Measurements from ENCODE around the gene OMG. TPM values are rescaled to one million over a fixed set of nuclear protein-coding genes. Genes with fewer than 3 reads are reported as not detected.
A peak's percentile ranks its signal among the peaks of the same experiment; 100 is the strongest.
"Not testable (repeated sequence)": the region's sequence is repeated elsewhere in the genome, so short reads cannot be mapped to it uniquely, and the experiment has no call there.

The OMG gene
- total RNA-seq, 4 donors from 2014 or later = not detected

DNA sequence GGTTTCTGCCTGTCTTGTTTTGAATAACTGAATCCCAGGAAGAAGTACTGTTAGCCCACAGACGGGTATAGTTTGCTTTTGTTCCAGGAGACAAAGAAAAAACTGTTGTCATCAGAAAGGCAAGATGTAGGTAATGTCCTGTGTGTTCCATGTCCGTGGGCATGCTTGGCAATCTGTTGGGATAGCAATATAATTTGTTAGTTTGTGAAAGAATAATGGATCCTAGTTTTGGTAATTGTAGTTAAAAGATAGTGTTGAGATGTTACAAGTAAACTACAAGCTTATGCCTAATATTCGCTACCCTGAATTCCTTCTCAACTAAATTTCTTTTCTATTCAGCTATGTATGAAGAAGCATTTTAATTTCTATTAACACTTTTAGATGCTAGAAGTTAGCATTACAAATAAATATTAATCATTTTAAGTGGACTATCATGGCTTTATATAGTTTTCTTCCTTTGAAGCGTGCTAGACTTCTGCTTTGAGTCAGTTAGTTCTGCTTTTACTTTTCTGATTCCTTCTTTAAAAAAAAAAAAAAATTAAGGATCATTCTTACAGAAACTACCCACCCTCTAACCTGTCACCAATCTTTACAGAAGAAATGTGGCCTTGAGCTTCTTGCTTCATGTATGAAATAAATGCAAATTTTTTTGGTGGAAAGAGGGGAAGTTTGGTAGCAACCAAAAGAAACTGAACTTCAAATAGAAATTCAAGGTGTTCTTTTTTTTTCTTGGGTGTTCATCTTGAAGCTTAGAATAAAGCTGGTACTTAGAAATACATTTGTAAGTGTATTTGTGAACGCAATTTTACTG, 22.0 kb upstream of the OMG start:
- Histone ChIP-seq H3K27ac (peak overlapping the region in 3 of 4 donors; percentile 76 to 82 (median 78)), H3K4me1 (peaks cover 0 to 7% (median 3%) of the 10 kb centered on the region in 4 donors), H3K4me3 (peak overlapping the region in 2 of 4 donors; percentile 27 to 28), H3K27me3 (no peaks in the 10 kb centered on the region), H3K36me3 (no peaks in the 10 kb centered on the region), H3K9me3 (no peaks in the 10 kb centered on the region)
- WGBS, 2 donors = 74 to 77% methylated on average over 5 of the region's 5 CpGs
- no peak for TF ChIP-seq EP300 (IDR thresholded peaks at IDR 0.05)
- DNase-seq (ENCODE audit: low spot score in 2 of 2) = no peak

DNA sequence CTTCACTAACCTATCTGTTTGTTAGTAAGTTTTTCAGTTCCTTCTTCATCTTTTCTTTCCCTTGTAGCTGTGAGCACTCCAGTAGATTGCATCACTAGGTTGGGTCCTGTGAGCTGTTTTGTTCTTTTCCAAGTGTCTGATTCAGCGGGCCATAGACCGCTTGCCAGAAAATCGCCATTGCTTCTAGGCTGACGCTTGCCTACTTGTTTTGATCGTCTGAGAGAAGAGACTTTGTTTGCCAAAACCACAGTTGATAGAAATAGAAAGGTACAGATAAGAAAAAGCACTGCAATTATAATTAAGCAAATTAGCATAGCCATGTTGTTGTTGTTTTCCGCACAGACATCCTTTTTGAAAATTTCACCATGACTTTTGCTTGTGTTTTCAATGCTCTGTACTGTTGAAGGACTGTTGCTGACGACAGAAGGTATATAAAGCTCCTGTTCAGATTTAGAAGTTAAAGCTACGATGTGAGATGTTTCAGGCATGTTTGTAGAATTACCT, 21.3 kb upstream of the OMG start:
- peak overlapping the region in 3 of 4 donors; percentile 76 to 82 (median 78) for H3K27ac ChIP-seq
- DNase-seq (ENCODE audit: low spot score in 2 of 2) = peak; percentile 35 to 66
- no peaks in the 10 kb centered on the region for H3K27me3 ChIP-seq
- H3K9me3 ChIP-seq = no peaks in the 10 kb centered on the region
- peak overlapping the region in 2 of 4 donors; percentile 15 to 27 for H3K4me3 ChIP-seq
- H3K36me3 ChIP-seq = no peaks in the 10 kb centered on the region
- peaks cover 0 to 7% (median 3%) of the 10 kb centered on the region in 4 donors for H3K4me1 ChIP-seq
- WGBS, 2 donors = 65 to 69% methylated on average over 8 of the region's 8 CpGs
- no peak for TF ChIP-seq POLR2A (IDR thresholded peaks at IDR 0.05)
- TF ChIP-seq, protein P1, sequence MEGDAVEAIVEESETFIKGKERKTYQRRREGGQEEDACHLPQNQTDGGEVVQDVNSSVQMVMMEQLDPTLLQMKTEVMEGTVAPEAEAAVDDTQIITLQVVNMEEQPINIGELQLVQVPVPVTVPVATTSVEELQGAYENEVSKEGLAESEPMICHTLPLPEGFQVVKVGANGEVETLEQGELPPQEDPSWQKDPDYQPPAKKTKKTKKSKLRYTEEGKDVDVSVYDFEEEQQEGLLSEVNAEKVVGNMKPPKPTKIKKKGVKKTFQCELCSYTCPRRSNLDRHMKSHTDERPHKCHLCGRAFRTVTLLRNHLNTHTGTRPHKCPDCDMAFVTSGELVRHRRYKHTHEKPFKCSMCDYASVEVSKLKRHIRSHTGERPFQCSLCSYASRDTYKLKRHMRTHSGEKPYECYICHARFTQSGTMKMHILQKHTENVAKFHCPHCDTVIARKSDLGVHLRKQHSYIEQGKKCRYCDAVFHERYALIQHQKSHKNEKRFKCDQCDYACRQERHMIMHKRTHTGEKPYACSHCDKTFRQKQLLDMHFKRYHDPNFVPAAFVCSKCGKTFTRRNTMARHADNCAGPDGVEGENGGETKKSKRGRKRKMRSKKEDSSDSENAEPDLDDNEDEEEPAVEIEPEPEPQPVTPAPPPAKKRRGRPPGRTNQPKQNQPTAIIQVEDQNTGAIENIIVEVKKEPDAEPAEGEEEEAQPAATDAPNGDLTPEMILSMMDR (IDR thresholded peaks at IDR 0.05) = no peak
- peak in 1 of 2 donors; percentile 81 for TF ChIP-seq EP300 (IDR thresholded peaks at IDR 0.05)

DNA sequence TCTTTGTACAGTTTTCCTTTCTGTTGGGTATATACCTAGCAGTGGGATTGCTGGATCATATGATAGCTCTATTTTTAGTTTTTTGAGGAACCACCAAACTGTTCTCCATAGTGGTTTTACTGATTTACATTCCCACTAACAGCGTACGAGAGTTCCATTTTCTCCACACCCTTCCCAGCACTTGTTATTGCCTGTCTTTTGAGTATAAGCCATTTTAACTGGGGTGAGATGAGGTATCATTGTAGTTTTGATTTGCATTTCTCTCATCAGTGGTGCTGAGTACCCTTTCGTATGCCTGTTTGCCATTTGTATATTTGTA, 17.7 kb upstream of the OMG start:
- Histone ChIP-seq H3K27me3 (no peaks in the 10 kb centered on the region), H3K27ac (peak overlapping the region in 3 of 4 donors; percentile 13 to 72 (median 54)), H3K4me3 (no peak overlapping the region), H3K9me3 (no peaks in the 10 kb centered on the region), H3K36me3 (no peaks in the 10 kb centered on the region), H3K4me1 (peaks cover 0 to 7% (median 3%) of the 10 kb centered on the region in 4 donors)
- TF ChIP-seq, protein P1 (IDR thresholded peaks at IDR 0.05) = no peak
- TF ChIP-seq POLR2A (IDR thresholded peaks at IDR 0.05) (no peak), EP300 (IDR thresholded peaks at IDR 0.05) (no peak)
- no peak for DNase-seq (ENCODE audit: low spot score in 2 of 2)
- WGBS, 2 donors = 93 to 97% methylated on average over 3 of the region's 3 CpGs

DNA sequence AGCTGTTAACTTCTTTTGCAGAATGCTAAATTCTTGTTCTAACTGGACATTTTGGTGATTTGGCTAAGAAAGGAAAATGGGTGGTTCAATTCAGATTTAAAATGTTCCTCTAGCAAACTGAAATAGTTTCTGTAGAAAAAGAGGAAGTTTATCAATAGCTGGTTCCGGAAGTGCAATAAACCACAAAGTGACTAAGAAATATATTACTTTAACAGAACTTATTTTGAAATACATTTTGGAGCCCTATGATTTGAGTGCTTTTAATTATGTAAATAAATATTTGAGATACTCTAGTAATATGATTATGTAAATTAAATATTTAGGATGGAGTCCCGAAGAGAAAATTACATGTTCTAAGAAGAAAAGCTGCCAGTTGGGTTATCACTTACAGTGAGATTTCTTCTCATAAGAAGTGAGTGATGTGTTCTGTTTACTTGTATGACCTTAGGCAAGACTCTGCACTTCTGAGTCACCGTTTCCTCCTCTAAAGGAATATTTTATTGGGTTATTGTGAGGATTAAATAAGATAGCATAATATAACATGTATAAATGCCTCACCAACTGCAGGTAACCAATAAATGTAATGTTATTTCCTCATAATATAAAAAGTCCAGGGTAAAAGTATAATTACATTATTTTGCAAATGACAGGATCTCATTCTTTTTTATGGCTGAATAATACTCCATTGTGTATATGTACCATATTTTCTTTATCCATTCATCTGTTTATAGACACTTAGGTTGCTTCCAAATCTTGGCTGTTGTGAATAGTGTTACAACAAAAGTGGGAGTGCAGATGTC, 17.1 kb upstream of the OMG start, which contains the start of gene EVI2B:
Gene EVI2B, minus strand, starts transcription at position 73 of the 800 bp plus-strand sequence. CDS start 8,445 bp downstream, outside the sequence.
- DNase-seq (ENCODE audit: low spot score in 2 of 2) = no peak
- no peaks in the 10 kb centered on the region for H3K9me3 ChIP-seq
- no peaks in the 10 kb centered on the region for H3K36me3 ChIP-seq
- peaks cover 0 to 7% (median 3%) of the 10 kb centered on the region in 4 donors for H3K4me1 ChIP-seq
- WGBS, 2 donors = 74 to 75% methylated on average over 3 of the region's 3 CpGs
- peak within 1 kb of the TSS in 2 of 4 donors; percentile 38 to 43 for H3K4me3 ChIP-seq
- H3K27ac ChIP-seq = peak within 1 kb of the TSS in 3 of 4 donors; percentile 47 to 72 (median 54)
- no peaks in the 10 kb centered on the region for H3K27me3 ChIP-seq
- TF ChIP-seq, protein P1 (IDR thresholded peaks at IDR 0.05) = no peak
- TF ChIP-seq EP300 (IDR thresholded peaks at IDR 0.05) = no peak

DNA sequence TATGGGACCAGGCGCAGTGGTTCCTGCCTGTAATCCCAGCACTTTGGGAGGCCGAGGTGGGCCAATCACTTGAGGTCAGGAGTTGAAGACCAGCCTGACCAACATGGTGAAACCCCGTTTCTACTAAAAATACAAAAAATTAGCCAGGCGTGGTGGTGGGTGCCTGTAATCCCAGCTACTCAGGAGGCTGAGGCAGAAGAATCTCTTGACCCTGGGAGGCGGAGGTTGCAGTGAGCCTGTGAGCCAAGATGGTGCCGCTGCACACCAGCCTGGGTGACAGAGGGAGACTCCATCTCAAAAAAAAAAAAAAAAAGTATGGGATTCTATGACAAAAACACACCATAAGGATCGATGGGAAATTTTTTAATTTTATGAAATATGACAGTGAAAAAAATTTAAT, 15.2 kb upstream of the OMG start:
- not testable (repeated sequence) for H3K4me1 ChIP-seq; H3K36me3 ChIP-seq; H3K27me3 ChIP-seq; H3K9me3 ChIP-seq; DNase-seq (ENCODE audit: low spot score in 2 of 2)
- WGBS, 2 donors = 77 to 82% methylated on average over 7 of the region's 7 CpGs
- peak overlapping the region in 2 of 4 donors; percentile 38 to 43 for H3K4me3 ChIP-seq
- H3K27ac ChIP-seq = peak overlapping the region in 3 of 4 donors; percentile 26 to 72 (median 31)

Measured in tibial nerve (tissue), 4 donors.